ENCODE data around the gene C1QA. TPM values are rescaled to one million over a fixed set of nuclear protein-coding genes. Genes with fewer than 3 reads are reported as not detected.

C1QA gene
- polyA plus RNA-seq, 1 donor from 2014 or later = not detected

- H3K4me3 Mint-ChIP-seq = peak overlapping the region in 1 of 4 donors; percentile 20
- peaks cover 0 to 1% (median 0%) of the 10 kb centered on the region in 3 donors for H3K9me3 Mint-ChIP-seq
- H3K27ac Mint-ChIP-seq = no peak overlapping the region
- H3K36me3 Mint-ChIP-seq = no peaks in the 10 kb centered on the region
- H3K4me1 Mint-ChIP-seq = no peaks in the 10 kb centered on the region
- peaks cover 25% of the 10 kb centered on the region for H3K27me3 Mint-ChIP-seq
These were observed 11.0 kb upstream of the C1QA start for GRCh38 chr1:22625262-22625925.

- H3K9me3 Mint-ChIP-seq = peaks cover 0 to 1% (median 0%) of the 10 kb centered on the region in 3 donors
- no peak overlapping the region for H3K4me3 Mint-ChIP-seq
- H3K27me3 Mint-ChIP-seq = peaks cover 24% of the 10 kb centered on the region
- no peaks in the 10 kb centered on the region for H3K4me1 Mint-ChIP-seq
- no peak overlapping the region for H3K27ac Mint-ChIP-seq
- no peaks in the 10 kb centered on the region for H3K36me3 Mint-ChIP-seq
These were observed 9.9 kb upstream of the C1QA start for GRCh38 chr1:22626237-22627157.

- Mint-ChIP-seq H3K27me3 (peaks cover 24% of the 10 kb centered on the region), H3K4me1 (no peaks in the 10 kb centered on the region), H3K4me3 (no peak overlapping the region), H3K36me3 (no peaks in the 10 kb centered on the region), H3K27ac (peak overlapping the region in 1 of 3 donors; percentile 81), H3K9me3 (peaks cover 0 to 1% (median 0%) of the 10 kb centered on the region in 3 donors)
These were observed 9.1 kb upstream of the C1QA start for GRCh38 chr1:22627331-22627730.

GRCh38 chr1:22628698-22629444 is 7.6 kb upstream of the C1QA start:
- Mint-ChIP-seq H3K27ac (no peak overlapping the region), H3K4me3 (no peak overlapping the region), H3K27me3 (peaks cover 26% of the 10 kb centered on the region), H3K36me3 (no peaks in the 10 kb centered on the region), H3K4me1 (no peaks in the 10 kb centered on the region), H3K9me3 (peaks cover 0 to 1% (median 0%) of the 10 kb centered on the region in 3 donors)

GRCh38 chr1:22629886-22630285 is 6.5 kb upstream of the C1QA start:
- Mint-ChIP-seq H3K36me3 (no peaks in the 10 kb centered on the region), H3K4me1 (no peaks in the 10 kb centered on the region), H3K9me3 (peaks cover 0 to 1% (median 0%) of the 10 kb centered on the region in 3 donors), H3K27me3 (peaks cover 26% of the 10 kb centered on the region), H3K27ac (no peak overlapping the region), H3K4me3 (no peak overlapping the region)

GRCh38 chr1:22633697-22634463 is 2.5 kb upstream of the C1QA start:
- Mint-ChIP-seq H3K36me3 (no peaks in the 10 kb centered on the region), H3K4me1 (peaks cover 0 to 2% (median 0%) of the 10 kb centered on the region in 3 donors), H3K27me3 (peaks cover 8% of the 10 kb centered on the region), H3K4me3 (no peak overlapping the region), H3K27ac (no peak overlapping the region), H3K9me3 (peaks cover 0 to 1% (median 0%) of the 10 kb centered on the region in 3 donors)

GRCh38 chr1:22635436-22635835 is 992 bp upstream of the C1QA start:
- H3K36me3 Mint-ChIP-seq = no peaks in the 10 kb centered on the region
- H3K27me3 Mint-ChIP-seq = peaks cover 3% of the 10 kb centered on the region
- no peaks in the 10 kb centered on the region for H3K9me3 Mint-ChIP-seq
- H3K4me1 Mint-ChIP-seq = peaks cover 0 to 2% (median 0%) of the 10 kb centered on the region in 3 donors
- H3K4me3 Mint-ChIP-seq = no peak overlapping the region
- no peak overlapping the region for H3K27ac Mint-ChIP-seq

GRCh38 chr1:22636927-22637326 is 499 bp downstream of the C1QA start:
- peaks cover 6% of the 10 kb centered on the region for H3K27me3 Mint-ChIP-seq
- no peaks in the 10 kb centered on the region for H3K9me3 Mint-ChIP-seq
- H3K27ac Mint-ChIP-seq = no peak overlapping the region
- H3K36me3 Mint-ChIP-seq = no peaks in the 10 kb centered on the region
- H3K4me3 Mint-ChIP-seq = no peak overlapping the region
- H3K4me1 Mint-ChIP-seq = peaks cover 0 to 2% (median 0%) of the 10 kb centered on the region in 3 donors

- Mint-ChIP-seq H3K27me3 (peaks cover 4% of the 10 kb centered on the region), H3K4me1 (peaks cover 0 to 2% (median 0%) of the 10 kb centered on the region in 3 donors), H3K27ac (no peak overlapping the region), H3K4me3 (no peak overlapping the region), H3K36me3 (no peaks in the 10 kb centered on the region), H3K9me3 (no peaks in the 10 kb centered on the region)
These were observed 1.5 kb downstream of the C1QA start for GRCh38 chr1:22637907-22638445.

GRCh38 chr1:22638476-22639234 is 2.2 kb downstream of the C1QA start:
- H3K9me3 Mint-ChIP-seq = no peaks in the 10 kb centered on the region
- H3K4me3 Mint-ChIP-seq = no peak overlapping the region
- H3K36me3 Mint-ChIP-seq = no peaks in the 10 kb centered on the region
- peaks cover 4% of the 10 kb centered on the region for H3K27me3 Mint-ChIP-seq
- H3K4me1 Mint-ChIP-seq = peaks cover 0 to 2% (median 0%) of the 10 kb centered on the region in 3 donors
- no peak overlapping the region for H3K27ac Mint-ChIP-seq

- Mint-ChIP-seq H3K27me3 (peaks cover 4% of the 10 kb centered on the region), H3K27ac (peak overlapping the region in 1 of 3 donors; percentile 46), H3K9me3 (no peaks in the 10 kb centered on the region), H3K4me3 (no peak overlapping the region), H3K36me3 (no peaks in the 10 kb centered on the region), H3K4me1 (peaks cover 0 to 2% (median 0%) of the 10 kb centered on the region in 3 donors)
These were observed 2.9 kb downstream of the C1QA start for GRCh38 chr1:22639286-22639685.

- Mint-ChIP-seq H3K27me3 (peaks cover 4% of the 10 kb centered on the region), H3K4me1 (peaks cover 0 to 2% (median 0%) of the 10 kb centered on the region in 3 donors), H3K4me3 (no peak overlapping the region), H3K9me3 (no peaks in the 10 kb centered on the region), H3K27ac (no peak overlapping the region), H3K36me3 (no peaks in the 10 kb centered on the region)
These were observed 4.8 kb downstream of the C1QA start for GRCh38 chr1:22641247-22641646.

GRCh38 chr1:22641906-22642636 is 5.6 kb downstream of the C1QA start:
- Mint-ChIP-seq H3K4me1 (no peaks in the 10 kb centered on the region), H3K27ac (no peak overlapping the region), H3K27me3 (peaks cover 4% of the 10 kb centered on the region), H3K36me3 (no peaks in the 10 kb centered on the region), H3K4me3 (no peak overlapping the region), H3K9me3 (no peaks in the 10 kb centered on the region)
